ACC112 (cell line): ENCODE data around the gene CCDC187.

Experiments used
- H2AFZ ChIP-seq: fragments of 200-600 bp; sonication (generic); one replicate; pipeline ENCODE4 v1.6.0; 2017; ENCODE audit warnings: antibody characterized with exemption, low read length; ENCODE audit not compliant: unreplicated experiment
- H3K27ac ChIP-seq: fragments of 200-600 bp; sonication (generic); 2 replicates; pipeline ENCODE4 v1.5.1; 2014; ENCODE audit warnings: low read depth, mild to moderate bottlenecking, antibody characterized with exemption, low read length, moderate library complexity
- H3K27me3 ChIP-seq: fragments of 200-600 bp; sonication (generic); 2 replicates; pipeline ENCODE4 v1.6.1; 2014; ENCODE audit warnings: mild to moderate bottlenecking, antibody characterized with exemption, low read length, moderate library complexity, mixed read lengths; ENCODE audit not compliant: insufficient read depth
- H3K36me3 ChIP-seq: fragments of 200-600 bp; sonication (generic); 2 replicates; pipeline ENCODE4 v1.6.1; 2016; ENCODE audit warnings: mild to moderate bottlenecking, antibody characterized with exemption, low read length, moderate library complexity, mixed read lengths; ENCODE audit not compliant: insufficient read depth
- H3K4me1 ChIP-seq: fragments of 200-600 bp; sonication (generic); one replicate; pipeline ENCODE4 v1.6.1; 2016; ENCODE audit warnings: low read length, mixed read lengths; ENCODE audit not compliant: insufficient read depth, unreplicated experiment, control insufficient read depth
- H3K4me3 ChIP-seq: fragments of 200-600 bp; sonication (generic); 2 replicates; pipeline ENCODE4 v1.5.1; 2014; ENCODE audit warnings: mild to moderate bottlenecking, low read depth, low read length
- H3K79me2 ChIP-seq: fragments of 200-600 bp; sonication (generic); one replicate; pipeline ENCODE4 v1.6.0; 2016; ENCODE audit warnings: low read length; ENCODE audit not compliant: control insufficient read depth, unreplicated experiment, insufficient read depth

Gene CCDC187

DNA sequence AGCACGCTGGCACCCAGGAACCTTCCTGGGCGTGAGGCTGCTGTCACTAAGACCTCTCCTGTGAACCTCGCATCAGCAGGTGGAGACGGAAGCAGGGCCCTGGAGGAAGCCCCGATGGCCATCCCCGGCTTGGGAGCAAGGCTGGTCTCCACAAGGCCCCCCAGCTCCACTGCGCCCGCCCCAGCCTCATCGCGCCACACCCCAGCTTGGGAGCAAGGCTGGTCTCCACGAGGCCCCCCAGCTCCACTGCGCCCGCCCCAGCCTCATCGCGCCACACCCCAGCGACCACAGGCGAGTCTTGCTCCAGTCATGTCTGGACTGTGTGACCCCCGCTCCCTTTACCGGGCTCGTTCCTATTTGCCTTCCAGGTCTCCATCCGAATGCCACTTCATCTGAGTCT, 69.3 kb downstream of the CCDC187 start:
- Histone ChIP-seq H3K79me2 (peaks cover 5% of the 10 kb centered on the region), H3K36me3 (no peaks in the 10 kb centered on the region), H3K27ac (no peak overlapping the region), H3K27me3 (no peaks in the 10 kb centered on the region), H3K4me3 (no peak overlapping the region), H3K4me1 (no peaks in the 10 kb centered on the region), H2AFZ (no peak overlapping the region)

- Histone ChIP-seq H3K4me3 (no peak overlapping the region), H2AFZ (no peak overlapping the region), H3K79me2 (peaks cover 5% of the 10 kb centered on the region), H3K4me1 (peaks cover 5% of the 10 kb centered on the region), H3K27ac (no peak overlapping the region), H3K36me3 (no peaks in the 10 kb centered on the region), H3K27me3 (no peaks in the 10 kb centered on the region)
Measured at GRCh38 chr9:136233868-136234267, 70.0 kb downstream of the CCDC187 start.

DNA sequence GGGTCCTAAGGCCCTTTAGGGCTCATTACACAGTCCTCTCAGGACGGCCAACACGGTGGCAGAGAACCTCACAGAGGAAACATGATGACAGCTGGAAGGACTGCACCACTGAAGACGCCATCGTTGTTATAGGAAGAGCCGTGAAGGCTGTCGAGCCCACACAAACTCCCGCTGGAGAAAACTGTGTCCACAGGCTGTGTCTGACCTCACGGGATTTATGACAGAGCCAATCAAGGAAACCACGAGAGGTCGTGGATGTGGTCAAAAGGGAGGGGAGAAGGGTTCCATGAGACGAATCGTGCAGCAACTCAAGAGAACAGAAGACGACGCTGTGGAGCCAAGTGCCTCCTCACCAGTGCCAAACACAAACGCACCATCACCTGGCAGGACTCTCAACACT, 70.5 kb downstream of the CCDC187 start:
- no peak overlapping the region for H3K4me3 ChIP-seq
- no peak overlapping the region for H2AFZ ChIP-seq
- H3K27ac ChIP-seq = no peak overlapping the region
- no peaks in the 10 kb centered on the region for H3K27me3 ChIP-seq
- H3K36me3 ChIP-seq = no peaks in the 10 kb centered on the region
- peaks cover 5% of the 10 kb centered on the region for H3K79me2 ChIP-seq
- peaks cover 10% of the 10 kb centered on the region for H3K4me1 ChIP-seq

GRCh38 chr9:136232969-136233368, 70.9 kb downstream of the CCDC187 start:
- Histone ChIP-seq H3K4me1 (peaks cover 14% of the 10 kb centered on the region), H3K27me3 (no peaks in the 10 kb centered on the region), H3K36me3 (no peaks in the 10 kb centered on the region), H3K79me2 (peaks cover 3% of the 10 kb centered on the region), H3K27ac (no peak overlapping the region), H3K4me3 (no peak overlapping the region), H2AFZ (no peak overlapping the region)

- Histone ChIP-seq H3K4me1 (peaks cover 17% of the 10 kb centered on the region), H3K36me3 (no peaks in the 10 kb centered on the region), H3K27ac (no peak overlapping the region), H2AFZ (no peak overlapping the region), H3K4me3 (no peak overlapping the region), H3K27me3 (no peaks in the 10 kb centered on the region), H3K79me2 (peaks cover 3% of the 10 kb centered on the region)
Measured at GRCh38 chr9:136231478-136232297, 72.2 kb downstream of the CCDC187 start.

GRCh38 chr9:136230773-136231172, 73.1 kb downstream of the CCDC187 start:
- no peak overlapping the region for H3K27ac ChIP-seq
- no peaks in the 10 kb centered on the region for H3K27me3 ChIP-seq
- no peak overlapping the region for H3K4me3 ChIP-seq
- peaks cover 10% of the 10 kb centered on the region for H3K79me2 ChIP-seq
- H3K4me1 ChIP-seq = peaks cover 17% of the 10 kb centered on the region
- H3K36me3 ChIP-seq = no peaks in the 10 kb centered on the region
- H2AFZ ChIP-seq = no peak overlapping the region

GRCh38 chr9:136230365-136230764, 73.5 kb downstream of the CCDC187 start:
- peaks cover 17% of the 10 kb centered on the region for H3K4me1 ChIP-seq
- no peaks in the 10 kb centered on the region for H3K36me3 ChIP-seq
- H3K27me3 ChIP-seq = no peaks in the 10 kb centered on the region

DNA sequence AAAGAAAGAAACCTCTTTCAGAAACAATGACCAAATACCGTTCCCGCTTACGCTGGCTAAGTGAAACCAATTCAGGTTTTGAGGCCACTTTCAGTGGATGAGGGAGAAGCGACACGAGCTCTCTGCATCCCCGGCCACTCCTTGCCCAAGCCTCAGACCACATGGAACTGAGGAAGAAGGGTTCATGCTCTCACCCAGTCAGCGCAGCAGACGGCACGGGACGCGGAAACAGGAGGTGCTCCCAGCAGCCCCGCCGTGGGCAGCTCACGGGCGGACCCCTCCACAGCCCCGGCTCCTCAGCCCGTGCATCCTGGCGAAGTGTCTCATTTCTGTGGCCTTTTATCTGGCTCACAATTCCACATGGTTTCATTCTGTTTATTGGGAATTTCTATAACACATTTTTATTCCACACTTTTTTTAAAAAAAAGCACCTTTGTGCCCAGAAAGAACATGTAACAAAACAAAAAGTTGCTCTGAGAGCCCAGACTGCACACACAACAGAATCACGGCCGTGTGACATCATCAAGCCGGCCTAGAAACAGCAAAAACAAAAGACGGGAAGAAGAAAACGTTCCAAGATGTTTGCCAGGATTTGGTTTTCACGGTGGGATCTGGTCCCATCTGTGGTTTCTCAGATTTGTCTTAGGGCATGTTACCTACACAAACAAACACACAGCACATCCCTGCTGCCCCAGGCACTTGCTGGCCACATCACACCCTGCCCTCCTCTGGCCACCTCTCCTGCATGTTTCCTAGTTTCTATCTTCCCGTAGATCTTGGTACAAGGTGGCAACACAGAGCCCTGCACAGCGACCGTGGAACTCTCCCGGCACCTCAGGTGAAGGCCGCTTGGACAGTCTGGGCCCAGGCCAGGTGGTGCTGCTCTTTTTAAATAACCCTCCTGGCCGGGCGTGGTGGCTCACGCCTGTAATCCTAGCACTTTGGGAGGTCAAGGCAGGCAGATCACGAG, 74.5 kb downstream of the CCDC187 start:
- Histone ChIP-seq H3K36me3 (no peaks in the 10 kb centered on the region), H3K4me3 (no peak overlapping the region), H3K79me2 (peaks cover 14% of the 10 kb centered on the region), H3K27ac (no peak overlapping the region), H2AFZ (no peak overlapping the region), H3K27me3 (no peaks in the 10 kb centered on the region), H3K4me1 (peaks cover 17% of the 10 kb centered on the region)

More at GRCh38 chr9:136230365-136230764, 73.5 kb downstream of the CCDC187 start:
- peaks cover 14% of the 10 kb centered on the region for H3K79me2 ChIP-seq
- no peak overlapping the region for H2AFZ ChIP-seq
- H3K27ac ChIP-seq = no peak overlapping the region
- no peak overlapping the region for H3K4me3 ChIP-seq

GRCh38 chr9:136228107-136228875, 75.6 kb downstream of the CCDC187 start:
- Histone ChIP-seq H3K79me2 (peaks cover 14% of the 10 kb centered on the region), H3K27ac (peak overlapping the region; percentile 71)

More at GRCh38 chr9:136228107-136228875, 75.6 kb downstream of the CCDC187 start:
- no peaks in the 10 kb centered on the region for H3K36me3 ChIP-seq
- H3K4me3 ChIP-seq = peak overlapping the region; percentile 49; the same call in 1 of the 2 replicates
- no peaks in the 10 kb centered on the region for H3K27me3 ChIP-seq
- H3K4me1 ChIP-seq = peaks cover 17% of the 10 kb centered on the region
- no peak overlapping the region for H2AFZ ChIP-seq
